Smooth muscle cell (in vitro differentiated cells): ENCODE data around the gene RAB6A. TPM values are rescaled to one million over a fixed set of nuclear protein-coding genes. Genes with fewer than 3 reads are reported as not detected.

ENCODE experiments used
- DNase-seq: peaks from one replicate; lab custom pipeline; 2025; ENCODE audit not compliant: unreplicated experiment; lab: John Stamatoyannopoulos, UW
- H2AFZ ChIP-seq: fragments of 200-600 bp; sonication (generic); 2 replicates; pipeline ENCODE4 v1.6.0; 2016; ENCODE audit warnings: antibody characterized with exemption, low read depth, mild to moderate bottlenecking
- H3F3A ChIP-seq: fragments of 200-600 bp; sonication (generic); 2 replicates; pipeline ENCODE4 v1.6.0; 2017; ENCODE audit warnings: antibody characterized with exemption, low read depth
- H3K27ac ChIP-seq: fragments of 200-600 bp; sonication (generic); 2 replicates; pipeline ENCODE4 v1.5.1; 2016; ENCODE audit warnings: low read depth, mild to moderate bottlenecking
- H3K27me3 ChIP-seq: fragments of 200-600 bp; sonication (generic); 2 replicates; pipeline ENCODE4 v1.6.1; 2016; ENCODE audit warnings: low read depth, mild to moderate bottlenecking
- H3K36me3 ChIP-seq: fragments of 200-600 bp; sonication (generic); 2 replicates; pipeline ENCODE4 v1.5.1; 2016; ENCODE audit warnings: low read depth
- H3K4me1 ChIP-seq: fragments of 200-600 bp; sonication (generic); 2 replicates; pipeline ENCODE4 v1.5.1; 2016; ENCODE audit warnings: low read depth
- H3K4me2 ChIP-seq: fragments of 200-600 bp; sonication (generic); 2 replicates; pipeline ENCODE4 v1.6.0; 2016; ENCODE audit warnings: mild to moderate bottlenecking
- H3K4me3 ChIP-seq: fragments of 200-600 bp; sonication (generic); 2 replicates; pipeline ENCODE4 v1.5.1; 2016; ENCODE audit warnings: mild to moderate bottlenecking
- H3K79me2 ChIP-seq: fragments of 200-600 bp; sonication (generic); 2 replicates; pipeline ENCODE4 v1.6.0; 2016; ENCODE audit warnings: low read depth, mild to moderate bottlenecking
- H3K9ac ChIP-seq: fragments of 200-600 bp; sonication (generic); 2 replicates; pipeline ENCODE4 v1.6.0; 2016; ENCODE audit warnings: low read depth
- H3K9me3 ChIP-seq: fragments of 200-600 bp; sonication (generic); replicated peaks from 2 replicates; pipeline ENCODE4 v1.5.1; 2016; ENCODE audit warnings: low read depth
- H4K20me1 ChIP-seq: fragments of 200-600 bp; sonication (generic); 2 replicates; pipeline ENCODE4 v1.6.0; 2016; ENCODE audit warnings: low read depth
- CTCF ChIP-seq: fragments of 200-600 bp; sonication (generic); IDR thresholded peaks from 2 replicates; pipeline ENCODE4 v1.5.1; 2017; ENCODE audit warnings: borderline replicate concordance, mild to moderate bottlenecking, antibody characterized with exemption; ENCODE audit not compliant: insufficient read depth, poor library complexity, severe bottlenecking
- WGBS: methylation state at CpG from one replicate; pipeline ENCODE4 v1.1.7; 2016; ENCODE audit warnings: low lambda C conversion rate; 5-methylcytosine and 5-hydroxymethylcytosine counted together
- polyA plus RNA-seq: library from polyadenylated mRNA; unstranded; fragments of >200 nt; fragmentation: Nextera tagmentation; extraction: Ambion mirVana; gene quantifications from 2 replicates; pipeline ENCODE4 v1.2.1, GENCODE V29; 2016
- total RNA-seq: library from RNA; depleted of rRNA; stranded (reverse); fragments of >200 nt; gene quantifications from 2 replicates; pipeline ENCODE4 v1.2.3, GENCODE V29; 2014

The RAB6A gene
- total RNA-seq (145 and 148 TPM in 2 replicates), polyA plus RNA-seq (102 and 110 TPM in 2 replicates)

- peaks cover 17% of the 10 kb centered on the region for H3K4me1 ChIP-seq
These were observed at the start of gene RAB6A for GRCh38 chr11:73760679-73761402. RAB6A (minus strand) TSS chr11:73761074; CDS start chr11:73760635, 439 bp downstream.

GRCh38 chr11:73810637-73811036, 49.8 kb upstream of the RAB6A start:
- Histone ChIP-seq H3K4me2 (no peak overlapping the region), H3K36me3 (peaks cover 3% of the 10 kb centered on the region), H3K79me2 (no peaks in the 10 kb centered on the region), H3K4me1 (no peaks in the 10 kb centered on the region), H3K4me3 (no peak overlapping the region), H2AFZ (no peak overlapping the region), H3K9ac (no peak overlapping the region), H3K27me3 (no peaks in the 10 kb centered on the region), H3F3A (no peaks in the 10 kb centered on the region), H4K20me1 (no peaks in the 10 kb centered on the region), H3K9me3 (no peaks in the 10 kb centered on the region), H3K27ac (no peak overlapping the region)
- DNase-seq, result no peak
- WGBS, result 75% methylated on average over 1 of the region's 1 CpG
- no peak for TF ChIP-seq CTCF

More at GRCh38 chr11:73760679-73761402, at the start of gene RAB6A:
- Histone ChIP-seq H3K9me3 (no peaks in the 10 kb centered on the region), H3K4me3 (peak within 1 kb of the TSS; percentile 91), H3K36me3 (no peaks in the 10 kb centered on the region), H3F3A (peaks cover 5% of the 10 kb centered on the region), H3K79me2 (peaks cover 49% of the 10 kb centered on the region), H3K9ac (peak within 1 kb of the TSS; percentile 97), H2AFZ (peak within 1 kb of the TSS; percentile 76), H3K27me3 (no peaks in the 10 kb centered on the region), H3K27ac (peak within 1 kb of the TSS; percentile 94), H4K20me1 (peaks cover 40% of the 10 kb centered on the region), H3K4me2 (peak within 1 kb of the TSS; percentile 92)
- peak; percentile 95 for DNase-seq
- TF ChIP-seq CTCF, result no peak
- 1% methylated on average over 59 of the region's 74 CpGs for WGBS

DNA sequence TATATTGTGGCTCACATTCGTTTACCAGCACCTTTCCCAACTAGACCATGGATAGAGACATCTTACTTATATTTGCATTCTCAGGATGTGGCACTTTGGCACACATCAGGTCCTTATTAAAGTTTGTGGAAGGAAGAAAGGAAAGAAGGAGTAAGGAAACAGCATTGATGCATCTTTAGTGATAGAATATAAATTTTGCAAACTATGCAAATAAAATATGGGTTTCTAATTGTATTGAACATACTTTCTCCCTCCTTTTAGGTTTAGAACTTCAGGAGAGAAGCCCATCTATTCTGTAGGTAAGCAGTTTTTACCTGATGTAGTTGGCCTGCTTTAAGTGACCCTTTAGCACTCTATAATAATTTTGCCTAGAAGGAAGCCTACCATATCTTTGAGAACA, 47.2 kb upstream of the RAB6A start:
- Histone ChIP-seq H3K4me3 (no peak overlapping the region), H4K20me1 (no peaks in the 10 kb centered on the region), H3K4me1 (no peaks in the 10 kb centered on the region), H3K4me2 (no peak overlapping the region), H3F3A (no peaks in the 10 kb centered on the region), H3K27ac (no peak overlapping the region), H3K9ac (no peak overlapping the region), H3K9me3 (no peaks in the 10 kb centered on the region), H2AFZ (no peak overlapping the region), H3K36me3 (peaks cover 3% of the 10 kb centered on the region), H3K27me3 (no peaks in the 10 kb centered on the region), H3K79me2 (no peaks in the 10 kb centered on the region)
- WGBS, result 96% methylated on average over 1 of the region's 1 CpG
- no peak for TF ChIP-seq CTCF
- no peak for DNase-seq

DNA sequence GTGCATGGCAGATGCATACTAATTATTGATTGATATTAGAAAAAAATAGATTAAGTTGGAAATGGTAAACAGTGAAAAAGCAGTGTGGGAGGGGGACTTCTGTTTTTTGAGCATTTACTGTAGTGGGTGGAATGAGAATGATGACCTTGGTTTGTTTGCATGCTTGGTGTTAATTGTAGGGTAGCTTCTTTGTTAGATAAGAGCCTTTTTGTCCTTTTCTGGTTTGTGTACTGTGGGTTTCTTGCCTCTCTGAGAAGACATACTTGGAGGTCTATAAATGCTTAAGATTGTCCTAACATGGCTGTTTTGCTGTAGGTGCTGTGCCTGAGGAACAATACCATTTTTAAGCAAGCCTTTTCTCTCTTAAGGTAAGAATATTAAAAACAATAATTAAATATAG, 43.8 kb upstream of the RAB6A start:
- H3K27ac ChIP-seq, result no peak overlapping the region
- TF ChIP-seq CTCF, result no peak

More for the DNA sequence above, 43.8 kb upstream of the RAB6A start:
- Histone ChIP-seq H3K4me1 (no peaks in the 10 kb centered on the region), H3K9ac (no peak overlapping the region), H3K4me2 (no peak overlapping the region), H4K20me1 (no peaks in the 10 kb centered on the region), H3F3A (no peaks in the 10 kb centered on the region), H2AFZ (no peak overlapping the region), H3K79me2 (no peaks in the 10 kb centered on the region), H3K4me3 (no peak overlapping the region), H3K36me3 (peaks cover 3% of the 10 kb centered on the region), H3K27me3 (no peaks in the 10 kb centered on the region), H3K9me3 (no peaks in the 10 kb centered on the region)
- DNase-seq, result no peak
